T-helper 2 cell (primary cell): ENCODE data around the gene ALDH3B2.
"Not testable (repeated sequence)": the region's sequence is repeated elsewhere in the genome, so short reads cannot be mapped to it uniquely, and the experiment has no call there.

ENCODE experiments used
- DNase-seq, 5 experiments: peaks; one replicate each; pipeline versions ENCODE4 v3.0.0 to v3.0.0-alpha.2; 2012 to 2022

The ALDH3B2 gene

DNA sequence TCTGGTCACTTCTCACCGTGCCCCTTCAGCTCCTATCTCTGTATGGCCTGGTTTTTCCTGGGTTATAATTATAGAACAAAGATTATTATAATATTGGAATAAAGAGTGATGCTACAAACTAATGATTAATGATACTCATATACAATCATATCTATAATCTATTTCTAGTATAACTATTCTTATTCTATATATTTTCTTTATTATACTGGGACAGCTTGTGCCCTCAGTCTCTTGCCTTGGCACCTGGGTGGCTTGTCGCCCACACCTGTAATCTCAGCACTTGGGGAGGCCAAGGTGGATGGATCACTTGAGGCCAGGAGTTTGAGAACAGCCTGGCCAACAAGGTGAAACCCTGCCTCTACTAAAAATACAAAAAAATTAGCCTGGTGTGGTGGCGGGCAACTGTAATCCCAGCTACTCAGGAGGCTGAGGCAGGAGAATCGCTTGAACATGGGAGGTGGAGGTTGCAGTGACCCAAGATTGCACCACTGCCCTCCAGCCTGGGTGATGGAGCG, 14.7 kb downstream of the ALDH3B2 start:
- not testable (repeated sequence) for DNase-seq

DNA sequence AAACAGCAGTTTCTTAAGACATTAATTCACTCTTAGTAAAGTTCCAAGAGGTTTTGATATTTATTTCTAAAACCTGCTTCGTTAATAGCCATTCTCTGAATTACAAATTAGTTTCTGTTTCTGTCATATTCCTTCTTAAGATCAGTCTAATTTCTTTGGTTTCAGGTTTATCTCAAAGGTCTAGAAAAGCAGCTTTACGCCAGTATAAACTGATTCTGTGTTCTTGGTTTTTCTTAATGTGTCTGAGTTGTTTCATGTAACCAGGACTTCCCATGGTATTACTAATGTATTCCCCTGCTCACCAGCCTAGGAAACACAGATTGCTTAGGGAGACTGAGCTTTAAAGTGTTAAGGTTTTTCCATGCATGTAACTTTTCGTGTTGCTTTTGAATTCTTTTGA, 17.1 kb downstream of the ALDH3B2 start:
- peak in 1 of 5 experiments; percentile 56 for DNase-seq

DNA sequence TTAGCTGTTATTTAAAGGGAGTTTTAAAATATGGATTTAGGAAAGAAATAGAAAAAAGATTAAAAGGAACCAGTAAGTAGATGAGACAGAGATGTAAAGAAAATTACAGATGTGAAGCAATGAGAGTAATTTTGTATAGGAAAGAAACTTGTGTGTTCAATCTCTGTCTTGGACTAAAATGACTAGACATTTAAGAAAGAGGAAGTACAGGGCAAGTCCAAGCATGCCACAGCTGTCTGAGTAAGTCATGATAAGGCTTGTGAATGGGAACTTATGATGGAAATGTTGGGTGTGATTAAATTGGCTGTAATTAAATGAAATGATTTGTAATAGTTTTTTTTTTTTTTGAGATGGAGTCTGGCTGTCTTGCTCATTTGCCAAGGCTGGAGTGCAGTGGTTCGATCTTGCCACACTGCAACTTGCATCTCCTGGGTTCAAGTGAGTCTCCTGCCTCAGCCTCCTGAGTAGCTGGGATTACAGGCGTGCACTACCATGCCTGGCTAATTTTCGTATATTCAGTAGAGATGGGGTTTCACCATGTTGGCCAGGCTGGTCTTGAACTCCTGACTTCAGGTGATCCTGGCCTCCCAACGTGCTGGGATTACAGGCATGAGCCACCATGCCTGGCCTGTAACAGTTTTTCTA, 18.0 kb downstream of the ALDH3B2 start:
- peak in 1 of 5 experiments; percentile 71 for DNase-seq

DNA sequence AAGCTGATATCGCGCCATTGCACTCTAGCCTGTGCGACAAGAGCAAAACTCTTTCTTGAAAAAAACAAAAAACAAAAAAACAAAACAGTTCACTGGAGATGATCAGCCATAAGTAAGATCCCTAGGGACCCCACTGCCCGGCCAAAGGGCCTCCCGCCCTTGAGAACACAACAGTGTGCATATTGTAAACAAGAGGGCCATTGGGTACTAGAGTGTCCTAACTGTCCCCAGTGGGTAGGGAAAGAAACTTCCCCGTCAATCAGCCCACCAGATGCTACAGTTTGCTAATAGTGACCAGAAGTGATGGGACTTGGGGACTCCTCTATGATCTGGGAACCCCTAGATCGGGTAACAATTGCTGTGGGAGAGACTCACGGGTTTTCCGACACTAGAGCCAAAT, 20.2 kb downstream of the ALDH3B2 start:
- DNase-seq = no peak

DNA sequence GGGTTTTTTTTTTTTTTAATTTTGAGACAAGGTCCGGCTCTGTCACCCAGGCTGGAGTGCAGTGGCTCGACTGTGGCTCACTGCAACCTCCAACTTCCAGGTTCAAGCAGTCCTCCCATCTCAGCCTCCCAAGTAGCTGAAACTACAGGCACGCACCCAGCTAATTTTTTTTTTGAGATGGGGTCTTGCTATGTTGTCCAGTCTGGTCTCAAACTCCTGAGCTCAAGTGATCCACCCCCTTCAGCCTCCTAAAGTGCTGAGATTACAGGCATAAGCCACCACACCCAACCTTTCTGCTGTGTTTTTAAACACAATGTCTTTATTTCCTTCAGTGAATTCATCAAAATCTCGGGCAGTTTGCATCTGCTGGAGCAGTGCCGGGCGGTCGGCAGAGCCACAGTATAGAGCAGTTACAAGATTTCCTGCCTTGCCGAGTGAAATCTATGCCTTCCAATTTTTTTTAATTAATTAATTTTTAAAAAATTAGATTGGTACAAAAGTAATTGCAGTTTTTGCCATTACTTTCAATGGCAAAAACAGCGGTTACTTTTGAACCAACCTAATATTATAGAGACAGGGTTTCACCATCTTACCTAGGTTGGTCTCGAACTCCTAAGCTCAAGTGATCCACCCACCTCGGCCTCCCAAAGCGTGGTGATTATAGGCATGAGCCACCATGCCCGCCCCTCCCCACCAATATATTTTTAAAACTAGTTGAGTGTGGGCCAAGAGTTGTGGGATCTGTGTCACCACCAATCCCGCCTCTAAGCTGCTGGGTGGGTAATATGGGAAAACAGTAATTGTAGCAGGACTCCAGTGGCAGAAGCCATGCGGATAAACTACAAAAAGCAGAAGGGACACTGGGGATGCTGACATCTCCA, 21.2 kb downstream of the ALDH3B2 start:
- no peak for DNase-seq

DNA sequence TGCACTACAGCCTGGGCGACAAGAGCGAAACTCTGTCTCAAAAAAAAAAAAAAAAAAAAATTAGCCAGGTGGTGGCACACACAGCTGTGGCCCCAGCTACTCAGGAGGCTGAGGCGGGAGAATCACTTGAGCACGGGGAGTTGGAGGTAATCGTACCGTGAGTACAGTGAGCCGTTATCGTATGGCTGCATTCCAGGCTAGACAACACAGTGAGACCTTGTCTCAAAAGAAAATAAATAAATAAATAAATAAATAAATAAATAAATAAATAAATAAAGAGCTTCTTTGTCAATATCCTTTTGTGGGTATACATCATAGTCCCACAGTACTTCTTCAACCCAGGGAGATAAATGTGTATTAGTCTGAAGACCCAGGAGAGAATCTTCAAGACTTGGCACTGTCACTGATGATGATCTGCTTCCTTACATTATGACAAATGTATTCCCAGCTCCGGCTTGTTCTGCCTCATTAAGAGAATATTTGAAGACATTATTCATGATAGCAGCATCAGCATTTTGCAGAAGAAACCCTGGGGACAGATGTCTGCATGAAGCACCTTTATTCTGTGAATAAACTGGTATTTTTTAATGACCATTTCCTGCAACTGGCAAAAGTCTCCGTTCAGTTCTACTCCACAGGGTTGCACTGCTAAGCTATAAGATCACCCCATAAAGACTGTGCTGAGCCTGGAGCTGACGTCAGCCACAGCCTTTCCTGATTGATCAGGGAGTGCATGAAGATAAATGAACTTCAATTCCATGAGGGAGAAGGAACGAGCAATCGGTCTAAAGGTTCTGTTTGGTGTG, 22.2 kb downstream of the ALDH3B2 start:
- DNase-seq = no peak

DNA sequence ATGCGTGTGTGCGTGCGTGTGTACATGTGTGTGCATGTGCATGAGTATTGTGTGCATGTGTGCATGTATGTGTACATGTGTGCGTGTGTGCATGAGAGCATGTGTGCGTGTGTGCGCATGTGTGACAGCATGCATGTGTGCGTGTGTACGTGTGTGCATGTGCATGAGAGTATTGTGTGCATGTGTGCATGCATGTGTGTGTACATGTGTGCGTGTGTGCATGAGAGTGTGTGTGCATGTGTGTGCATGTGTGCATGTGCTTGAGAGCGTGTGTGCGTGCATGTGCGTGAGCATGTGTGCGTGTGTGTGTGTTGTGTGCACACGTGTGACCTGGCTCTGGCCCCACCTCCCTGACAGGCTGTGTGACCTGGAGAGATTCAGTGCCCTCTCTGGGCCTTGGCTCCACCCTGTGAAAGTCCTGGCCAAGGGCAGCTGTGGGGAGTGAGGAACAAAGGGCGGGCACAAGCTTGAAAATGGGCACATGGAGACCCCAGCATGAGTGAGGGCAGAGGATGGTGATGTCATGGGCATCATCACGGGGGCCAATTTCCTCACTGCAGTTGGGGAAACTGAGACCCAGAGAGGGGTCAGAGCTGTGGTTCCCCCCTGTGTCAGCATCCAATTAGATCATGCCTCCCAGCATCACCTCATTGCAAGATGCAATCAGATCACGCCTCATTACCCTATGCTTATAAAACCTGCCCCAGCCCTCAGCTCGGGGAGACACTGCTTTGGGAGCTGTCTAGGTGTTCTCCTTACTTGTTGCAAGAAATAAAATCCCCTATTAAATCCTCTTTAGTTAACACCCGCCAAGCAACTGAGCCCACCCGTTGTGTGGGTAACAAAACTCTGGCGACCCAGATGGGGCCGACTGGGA, 24.6 kb downstream of the ALDH3B2 start:
- peak in 1 of 5 experiments; percentile 54 for DNase-seq

DNA sequence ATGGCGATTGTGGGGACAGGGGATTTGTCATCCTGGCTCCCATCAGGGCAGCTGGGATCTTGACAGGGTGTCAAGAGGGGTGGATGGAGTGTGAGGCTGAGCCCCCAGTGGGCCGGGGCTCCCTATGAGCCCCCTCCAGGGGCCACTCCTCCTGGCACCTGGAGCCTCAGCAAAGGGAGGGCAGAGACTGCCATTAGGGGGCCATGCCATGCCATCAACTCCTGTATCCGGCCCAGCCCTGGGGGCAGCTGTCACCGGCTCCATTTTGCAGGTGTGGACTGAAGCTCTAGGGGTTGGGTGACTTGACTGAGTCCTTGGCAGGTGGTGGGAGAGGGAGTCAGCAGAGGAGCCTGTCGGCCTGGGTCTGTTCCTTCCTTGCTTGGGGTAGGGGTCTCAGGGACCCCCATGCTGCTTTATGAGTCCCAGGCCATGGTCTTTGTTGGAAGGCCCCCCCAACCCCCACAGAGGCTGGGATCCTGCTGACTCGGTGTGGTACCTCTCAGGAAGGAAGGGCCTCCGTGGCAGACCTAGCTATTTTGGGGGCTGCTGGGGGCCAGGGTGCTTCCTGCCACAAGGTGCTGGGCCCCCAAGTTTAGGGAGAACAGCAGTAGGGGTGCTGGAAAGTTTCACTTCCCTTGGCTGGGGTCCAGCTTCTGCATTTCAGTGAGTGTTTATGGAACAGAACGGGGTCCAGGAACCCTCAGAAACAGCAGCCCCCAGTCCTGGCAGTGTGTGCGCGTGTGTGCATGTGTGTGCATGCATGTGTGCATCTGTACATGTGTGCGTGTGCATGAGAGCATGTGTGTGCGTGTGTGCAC, 25.4 kb downstream of the ALDH3B2 start:
- no peak for DNase-seq

DNA sequence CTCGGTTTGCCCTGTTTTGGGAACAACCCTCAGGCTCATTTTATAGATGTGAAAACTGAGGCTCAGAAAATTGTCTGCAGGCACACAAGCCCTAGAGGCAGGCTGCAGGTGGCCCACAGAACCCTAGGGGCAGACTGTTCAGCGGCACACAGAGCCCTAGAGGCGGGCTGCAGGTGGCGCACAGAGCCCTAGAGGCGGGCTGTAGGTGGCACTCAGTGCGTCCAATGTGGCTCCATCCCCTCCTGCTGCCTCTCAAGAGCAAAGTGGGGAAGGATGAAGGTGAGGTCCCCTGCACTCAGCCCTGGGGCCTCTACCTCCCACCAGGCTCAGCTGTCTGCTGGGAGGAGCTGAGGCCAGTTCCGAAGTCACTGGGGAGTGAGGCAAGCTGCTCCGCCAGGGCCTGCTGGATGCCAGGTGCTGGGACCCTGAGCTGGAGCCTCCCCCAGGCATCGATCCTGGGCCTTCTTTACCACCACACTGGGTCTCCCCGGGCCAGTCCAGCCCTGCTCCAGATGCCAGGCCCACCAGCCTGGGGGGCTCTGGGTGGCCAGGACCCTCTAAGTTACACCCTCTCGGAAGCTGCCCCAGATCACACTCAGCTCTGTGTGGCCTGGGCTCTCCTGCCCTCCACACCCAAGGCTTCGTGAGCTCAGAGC, 26.2 kb downstream of the ALDH3B2 start:
- peak in 3 of 5 experiments; percentile 28 to 77 (median 36) for DNase-seq

DNA sequence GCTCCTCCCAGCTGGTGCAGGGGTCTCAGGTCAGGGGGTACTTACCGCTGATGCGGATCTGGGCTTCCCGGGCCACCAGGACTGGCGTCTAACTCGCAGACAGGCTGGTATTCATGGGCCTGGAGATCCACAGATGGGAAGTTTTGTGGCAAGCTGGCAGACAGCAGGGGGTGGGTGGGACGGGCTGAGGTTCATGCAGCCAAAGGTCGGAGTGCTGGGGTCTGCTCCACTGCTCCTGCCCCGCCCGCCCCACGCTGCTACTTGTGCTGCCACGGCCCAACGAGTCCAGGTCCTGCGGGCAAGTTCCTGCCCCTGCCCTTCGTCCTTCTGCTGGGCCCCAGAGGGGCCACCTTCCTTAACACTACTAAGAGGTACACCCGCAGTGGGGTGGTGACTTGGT, 27.0 kb downstream of the ALDH3B2 start:
- DNase-seq = no peak

DNA sequence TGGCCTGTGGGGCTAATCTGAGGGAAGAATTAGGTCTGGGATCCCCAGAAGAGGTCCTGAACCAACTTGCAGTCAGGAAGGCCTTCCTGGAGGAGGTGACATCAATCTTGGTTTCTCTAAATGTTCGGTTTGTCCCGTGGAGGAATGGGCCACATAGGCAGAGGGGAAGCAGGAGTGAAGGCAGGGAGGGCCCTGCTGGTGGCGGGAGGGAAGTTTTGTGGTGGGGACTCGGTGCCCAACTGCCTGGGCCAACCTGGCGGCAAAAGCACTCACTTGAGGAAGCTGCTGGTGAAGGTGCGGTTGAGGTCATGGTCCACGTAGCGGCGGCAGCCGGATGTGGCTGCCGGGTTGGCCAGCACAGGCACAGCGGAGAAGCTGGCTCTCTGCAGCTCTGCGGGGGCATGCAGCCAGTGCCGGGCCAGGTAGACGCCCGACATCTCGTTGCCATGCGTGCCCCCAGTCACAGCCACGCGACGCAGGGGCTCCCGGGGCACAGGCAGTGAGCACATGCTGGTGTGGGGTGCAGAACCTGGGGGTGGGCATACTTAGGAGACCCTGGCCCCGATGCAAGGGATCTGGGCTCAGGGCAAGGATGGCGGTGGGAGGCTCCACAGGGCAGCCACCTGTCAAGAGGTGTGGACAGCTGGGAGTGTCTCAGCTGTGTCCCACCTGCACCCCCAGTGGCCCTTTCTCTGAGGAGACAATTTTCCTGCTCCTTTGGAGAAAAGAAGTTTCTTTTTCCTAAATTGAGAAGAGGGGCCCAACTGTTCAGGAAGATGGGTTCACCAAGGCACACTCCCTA, 27.7 kb downstream of the ALDH3B2 start:
- peak in 2 of 5 experiments; percentile 37 to 87 for DNase-seq

DNA sequence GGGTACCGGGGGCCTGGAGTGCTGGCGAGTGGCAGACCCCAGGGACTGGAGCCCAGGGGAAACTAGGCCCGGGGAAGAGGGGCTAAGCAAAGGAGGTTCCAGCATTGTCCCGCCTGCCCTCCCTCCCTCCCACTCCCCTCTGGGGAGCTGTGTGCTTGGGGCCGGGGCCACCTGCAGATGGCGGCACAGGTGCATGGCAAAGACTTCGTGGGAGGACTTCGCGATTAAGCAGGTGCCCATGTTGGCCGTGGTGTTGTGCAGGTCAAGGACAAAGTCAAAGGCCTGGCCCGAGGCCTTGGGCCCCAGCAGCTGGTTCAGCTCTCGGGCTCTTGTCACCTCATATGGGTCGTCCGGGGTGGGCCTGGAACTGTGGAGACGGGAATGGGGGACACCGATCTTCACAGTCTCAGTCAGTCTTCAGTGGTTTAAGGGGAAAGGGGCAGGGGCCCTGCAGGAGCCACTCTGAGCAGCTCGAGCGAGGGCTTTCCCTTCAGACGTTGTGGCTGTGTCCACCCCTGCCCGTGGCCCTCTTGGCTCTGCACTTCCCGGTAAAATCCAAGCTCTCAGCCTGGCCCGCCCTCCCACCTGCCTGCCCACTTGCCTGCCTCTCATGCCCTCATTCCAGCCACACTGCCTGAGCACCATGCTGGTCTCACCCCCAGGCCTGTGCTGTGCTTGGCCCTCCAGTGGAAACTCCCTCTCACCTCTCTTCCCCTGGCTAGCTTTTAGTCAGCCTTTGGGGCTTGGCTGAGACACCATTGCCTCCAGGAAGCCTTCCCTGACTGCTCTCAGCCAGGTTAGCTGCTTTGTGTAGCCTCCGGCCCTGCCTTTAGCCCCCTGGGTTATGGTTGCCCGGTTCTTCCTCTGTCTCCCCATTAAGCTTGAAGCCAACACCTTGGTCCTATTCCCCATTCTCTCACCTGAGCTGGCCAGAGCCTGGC, 28.6 kb downstream of the ALDH3B2 start:
- DNase-seq = no peak

DNA sequence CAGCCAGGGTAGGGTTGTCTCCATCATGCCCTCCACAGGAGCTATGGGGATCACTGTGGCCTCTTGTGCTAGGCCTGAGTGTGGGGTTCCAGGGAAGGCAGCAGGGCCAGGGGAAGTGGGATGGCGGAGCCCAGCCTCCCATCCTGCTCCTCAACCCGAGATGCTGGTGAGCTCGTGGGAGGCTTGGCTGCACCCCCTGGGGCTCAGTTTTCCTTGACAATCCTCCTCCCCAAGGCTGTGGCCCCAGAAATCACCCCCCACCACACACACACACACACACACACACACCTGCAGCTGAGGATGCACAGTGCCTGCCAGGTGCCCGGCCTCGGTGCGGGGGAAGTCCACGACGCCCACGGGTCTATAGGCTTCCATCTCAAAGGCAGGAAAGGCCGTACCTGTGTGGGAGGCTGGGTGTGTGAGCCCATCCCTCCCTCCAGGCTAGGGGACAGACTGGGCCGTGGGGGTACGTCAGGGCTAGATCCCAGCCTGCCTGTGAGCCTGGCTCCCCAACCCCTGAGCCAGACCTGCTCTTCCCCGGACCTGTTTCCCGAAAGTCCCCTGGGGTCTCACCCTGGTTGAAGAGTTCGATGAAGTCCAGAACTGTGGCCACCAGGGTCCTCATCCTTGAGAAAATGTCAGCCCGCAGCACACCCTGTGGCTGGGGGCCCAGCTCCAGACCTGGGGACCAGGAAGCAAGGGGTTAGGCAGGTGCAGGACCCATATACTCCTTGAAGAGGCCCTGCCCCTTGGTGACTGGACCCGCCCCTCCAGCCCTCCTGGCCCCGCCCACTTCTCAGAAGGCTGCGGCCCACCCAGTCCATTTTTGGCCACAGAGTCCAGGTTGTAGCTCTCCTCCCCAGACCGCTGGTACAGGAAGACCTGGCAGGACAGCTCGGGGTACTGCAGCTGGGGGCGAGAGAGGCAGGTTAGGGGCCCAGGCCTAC, 29.7 kb downstream of the ALDH3B2 start:
- DNase-seq = no peak

DNA sequence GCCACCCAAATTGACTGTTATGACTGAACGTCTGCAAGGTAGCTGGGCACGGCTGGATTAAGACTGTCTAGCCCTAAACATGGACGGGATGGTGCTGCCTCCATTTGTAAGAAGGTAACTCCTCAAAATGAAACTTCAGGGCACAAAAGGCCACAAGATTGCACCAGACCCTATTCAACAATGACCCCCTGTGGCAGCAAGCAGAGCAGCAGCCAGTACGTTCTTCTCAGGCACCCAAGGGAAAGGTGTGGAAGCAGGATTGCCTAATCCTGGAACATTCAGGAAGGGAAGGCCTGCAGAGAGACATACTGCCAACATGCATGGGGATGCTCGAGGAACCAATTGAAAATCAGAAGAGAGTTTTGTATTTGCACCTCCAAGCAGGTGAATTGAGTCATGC, 30.4 kb downstream of the ALDH3B2 start:
- DNase-seq = no peak

DNA sequence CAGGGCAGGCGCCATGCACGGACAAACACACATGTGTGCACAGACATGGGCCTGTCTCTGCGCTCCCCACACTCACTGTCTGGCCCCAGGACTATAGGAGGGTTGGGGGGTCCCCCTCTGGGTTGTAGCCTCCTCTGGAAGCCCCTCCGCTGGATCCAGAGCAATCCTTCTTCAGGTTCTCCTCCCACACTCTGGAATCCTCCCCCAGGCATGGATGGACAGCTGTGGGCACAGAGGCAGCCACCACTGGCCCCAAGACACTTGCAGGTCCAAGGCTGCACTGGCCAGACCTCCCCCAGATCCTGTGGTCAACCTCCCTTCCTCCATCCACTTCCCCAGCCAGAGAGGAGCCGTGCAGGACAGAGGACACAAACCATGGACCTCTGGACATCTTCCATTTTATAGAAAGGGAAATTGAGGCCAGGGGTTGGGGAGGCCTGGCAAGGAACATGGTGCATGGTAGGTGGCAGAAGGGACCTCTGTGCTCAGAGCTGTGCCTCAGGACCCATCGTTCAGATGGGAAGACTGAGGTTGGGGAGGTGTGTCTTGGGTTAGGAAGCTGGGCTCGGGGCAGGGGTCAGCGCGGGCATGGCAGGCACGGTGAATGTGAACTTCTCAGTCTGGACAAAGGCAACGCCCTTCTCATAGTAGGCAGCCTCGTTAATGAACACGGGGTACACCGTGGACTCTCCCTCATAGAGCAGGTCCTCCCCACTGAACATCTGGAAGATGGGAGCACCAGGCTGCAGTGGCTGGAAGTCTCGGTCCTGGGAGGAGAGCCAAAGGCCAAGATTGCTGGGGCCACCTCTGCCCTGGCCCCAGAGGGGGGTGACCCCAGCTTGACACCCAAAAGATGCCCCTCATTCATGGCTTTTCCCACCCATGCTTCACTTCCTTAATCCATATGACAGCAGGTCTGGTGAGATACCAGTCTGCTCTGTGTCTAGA, 32.0 kb downstream of the ALDH3B2 start:
- DNase-seq = no peak
